Measurements from ENCODE around the gene ANKRD45. TPM values are rescaled to one million over a fixed set of nuclear protein-coding genes. Genes with fewer than 3 reads are reported as not detected.
A peak's percentile ranks its signal among the peaks of the same experiment; 100 is the strongest.
"Not testable (repeated sequence)": the region's sequence is repeated elsewhere in the genome, so short reads cannot be mapped to it uniquely, and the experiment has no call there.

ANKRD45 gene
- total RNA-seq, 6 donors from 2014 or later: 1.4 to 17.9 (median 5.2) TPM

- DNase-seq (no peak), ATAC-seq (ENCODE audit: low FRiP score in 2 of 2) (no peak)
- Histone ChIP-seq H3K4me1 (no peaks in the 10 kb centered on the region), H3K27ac (no peak overlapping the region), H3K9me3 (no peaks in the 10 kb centered on the region), H3K36me3 (no peaks in the 10 kb centered on the region), H3K4me3 (no peak overlapping the region), H3K27me3 (no peaks in the 10 kb centered on the region)
- 86 to 92% methylated on average over 3 of the region's 3 CpGs for WGBS, 2 donors
- TF ChIP-seq POLR2AphosphoS5 (IDR thresholded peaks at IDR 0.05) (no peak), CTCF (IDR thresholded peaks at IDR 0.05) (no peak), EP300 (IDR thresholded peaks at IDR 0.05) (no peak), POLR2A (IDR thresholded peaks at IDR 0.05) (no peak)
Measured at GRCh38 chr1:173628888-173629287, 40.8 kb downstream of the ANKRD45 start.

- ATAC-seq (ENCODE audit: low FRiP score in 2 of 2) (no peak), DNase-seq (no peak)
- Histone ChIP-seq H3K27ac (no peak overlapping the region), H3K9me3 (no peaks in the 10 kb centered on the region), H3K4me3 (no peak overlapping the region), H3K36me3 (no peaks in the 10 kb centered on the region), H3K27me3 (no peaks in the 10 kb centered on the region), H3K4me1 (no peaks in the 10 kb centered on the region)
- TF ChIP-seq POLR2A (IDR thresholded peaks at IDR 0.05) (no peak), POLR2AphosphoS5 (IDR thresholded peaks at IDR 0.05) (no peak), EP300 (IDR thresholded peaks at IDR 0.05) (no peak), CTCF (IDR thresholded peaks at IDR 0.05) (no peak)
Measured at GRCh38 chr1:173627269-173627668, 42.4 kb downstream of the ANKRD45 start.

- Histone ChIP-seq H3K9me3 (peaks cover 4 to 29% (median 13%) of the 10 kb centered on the region in 4 donors), H3K36me3 (no peaks in the 10 kb centered on the region), H3K27me3 (no peaks in the 10 kb centered on the region), H3K4me1 (no peaks in the 10 kb centered on the region), H3K27ac (no peak overlapping the region), H3K4me3 (no peak overlapping the region)
- no peak for DNase-seq
- no peak for TF ChIP-seq EP300 (IDR thresholded peaks at IDR 0.05)
- TF ChIP-seq POLR2AphosphoS5 (IDR thresholded peaks at IDR 0.05): no peak
- TF ChIP-seq POLR2A (IDR thresholded peaks at IDR 0.05): no peak
- no peak for TF ChIP-seq CTCF (IDR thresholded peaks at IDR 0.05)
- no peak for ATAC-seq (ENCODE audit: low FRiP score in 2 of 2)
- WGBS, 2 donors: 81 to 90% methylated on average over 4 of the region's 4 CpGs
Measured at GRCh38 chr1:173616859-173617258, 52.8 kb downstream of the ANKRD45 start.

GRCh38 chr1:173613086-173613485, 56.6 kb downstream of the ANKRD45 start:
- 86 to 97% methylated on average over 16 to 18 of the region's 32 CpGs for WGBS, 2 donors
- H3K4me1 ChIP-seq; ATAC-seq (ENCODE audit: low FRiP score in 2 of 2); H3K4me3 ChIP-seq; H3K9me3 ChIP-seq; H3K27me3 ChIP-seq; H3K36me3 ChIP-seq; H3K27ac ChIP-seq: not testable (repeated sequence)
- peak in 1 of 2 donors; percentile 61 for DNase-seq

GRCh38 chr1:173608503-173609216, 61.0 kb downstream of the ANKRD45 start:
- Histone ChIP-seq H3K4me1 (no peaks in the 10 kb centered on the region), H3K36me3 (no peaks in the 10 kb centered on the region), H3K27me3 (no peaks in the 10 kb centered on the region), H3K27ac (no peak overlapping the region), H3K4me3 (no peak overlapping the region), H3K9me3 (peaks cover 0 to 3% (median 0%) of the 10 kb centered on the region in 4 donors)
- DNase-seq (no peak), ATAC-seq (ENCODE audit: low FRiP score in 2 of 2) (no peak)
- no peak for TF ChIP-seq POLR2AphosphoS5 (IDR thresholded peaks at IDR 0.05)
- no peak for TF ChIP-seq EP300 (IDR thresholded peaks at IDR 0.05)
- no peak for TF ChIP-seq CTCF (IDR thresholded peaks at IDR 0.05)
- no peak for TF ChIP-seq POLR2A (IDR thresholded peaks at IDR 0.05)
- 78 to 84% methylated on average over 4 of the region's 4 CpGs for WGBS, 2 donors
